Endothelial cell of umbilical vein (primary cell): ENCODE measurements around the gene DBNDD2. TPM values are rescaled to one million over a fixed set of nuclear protein-coding genes. Genes with fewer than 3 reads are reported as not detected.

Source experiments
- BruUV-seq: library from RNA; stranded (reverse); fragments of 400-500 nt; replicated peaks from 2 replicates; lab custom pipeline; 2021; lab: Mats Ljungman, UMichigan
- CTCF ChIA-PET: fragments of 300-600, 350-600 bp; sonication (Branson Sonifier 250); formaldehyde crosslinking; loops from one replicate; lab custom pipeline; 2021; ENCODE audit warnings: antibody characterized with exemption, inconsistent platforms; lab: Charles Lee
- POLR2A ChIA-PET: fragments of 300-600, 350-600 bp; sonication (Branson Sonifier 250); formaldehyde crosslinking; loops from one replicate; lab custom pipeline; 2021; ENCODE audit warnings: antibody characterized with exemption, inconsistent platforms; lab: Charles Lee
- DNase-seq: peaks from one replicate; pipeline ENCODE4 v3.0.0-alpha.2; 2011; ENCODE audit warnings: low read depth, low spot score
- FAIRE-seq: peaks from 2 replicates; lab custom pipeline; 2011; peaks lifted over from hg19 to GRCh38; lab: Jason Lieb, UNC
- H2AFZ ChIP-seq: 2 replicates; pipeline ENCODE4 v1.6.0; 2012; ENCODE audit warnings: low read depth, low read length, control low read depth, inconsistent platforms
- H3K27ac ChIP-seq: 2 replicates; pipeline ENCODE4 v1.5.1; 2011; ENCODE audit warnings: low read depth, mild to moderate bottlenecking, control low read depth, low read length, moderate library complexity; ENCODE audit not compliant: insufficient read depth
- H3K27me3 ChIP-seq, 2 experiments: 2 replicates each; pipeline versions ENCODE4 v1.6.0 to v1.6.1; 2011; ENCODE audit warnings: low read length in 2 of 2, mixed read lengths in 1 of 2; ENCODE audit not compliant: control insufficient read depth in 2 of 2, insufficient read depth in 2 of 2
- H3K36me3 ChIP-seq, 2 experiments: 2 replicates in 1 of 2; 3 replicates in 1 of 2; pipeline ENCODE4 v1.5.1; 2011; ENCODE audit warnings: low read length in 2 of 2, mild to moderate bottlenecking in 1 of 2, moderate library complexity in 1 of 2; ENCODE audit not compliant: control insufficient read depth in 2 of 2, insufficient read depth in 2 of 2; ENCODE audit errors: extremely low read depth in 1 of 2
- H3K4me1 ChIP-seq: 3 replicates; pipeline ENCODE4 v1.5.1; 2011; ENCODE audit warnings: mild to moderate bottlenecking, low read length; ENCODE audit not compliant: control insufficient read depth, insufficient read depth; ENCODE audit errors: extremely low read depth
- H3K4me2 ChIP-seq: 2 replicates; pipeline ENCODE4 v1.6.1; 2011; ENCODE audit warnings: low read length, control low read depth, mixed read lengths; ENCODE audit not compliant: insufficient read depth
- H3K4me3 ChIP-seq, 3 experiments: fragments of 200-600 bp in 1 of 3; sonication (generic), shearing (Covaris generic) in 1 of 3; replicated peaks in 1 of 3; 2 replicates each; pipeline ENCODE4 v1.5.1; 2011 to 2016; ENCODE audit warnings: control low read depth in 3 of 3, low read length in 3 of 3, mild to moderate bottlenecking in 2 of 3, inconsistent platforms in 1 of 3, low read depth in 1 of 3, moderate library complexity in 1 of 3; ENCODE audit not compliant: insufficient read depth in 1 of 3
- H3K79me2 ChIP-seq: 2 replicates; pipeline ENCODE4 v1.6.0; 2012; ENCODE audit warnings: low read length, inconsistent platforms; ENCODE audit not compliant: control insufficient read depth, insufficient read depth
- H3K9ac ChIP-seq: replicated peaks from 2 replicates; pipeline ENCODE3; 2011; ENCODE audit warnings: low read length, control low read depth; ENCODE audit not compliant: insufficient read depth; ENCODE audit errors: extremely low read depth
- H3K9me1 ChIP-seq: replicated peaks from 3 replicates; pipeline ENCODE4 v1.6.0; 2011; ENCODE audit warnings: mild to moderate bottlenecking, low read length; ENCODE audit not compliant: control insufficient read depth, insufficient read depth; ENCODE audit errors: extremely low read depth
- H3K9me3 ChIP-seq: replicated peaks from 2 replicates; pipeline ENCODE4 v1.5.1; 2012; ENCODE audit warnings: low read length, inconsistent platforms; ENCODE audit not compliant: control insufficient read depth, insufficient read depth
- H4K20me1 ChIP-seq: replicated peaks from 2 replicates; pipeline ENCODE3; 2011; ENCODE audit warnings: mild to moderate bottlenecking, low read length; ENCODE audit not compliant: control insufficient read depth, insufficient read depth; ENCODE audit errors: extremely low read depth
- EZH2 ChIP-seq: IDR thresholded peaks from 2 replicates; pipeline ENCODE4 v1.6.1; 2012; ENCODE audit warnings: borderline replicate concordance, low read depth, mild to moderate bottlenecking, moderate library complexity, low read length, inconsistent platforms; ENCODE audit not compliant: severe bottlenecking
- FOS ChIP-seq: IDR thresholded peaks from 2 replicates; pipeline ENCODE4 v1.6.1; 2011; ENCODE audit warnings: mild to moderate bottlenecking, low read length, moderate library complexity, borderline replicate concordance; ENCODE audit not compliant: insufficient read depth
- GATA2 ChIP-seq: IDR thresholded peaks from 2 replicates; pipeline ENCODE4 v1.7.0; 2011; ENCODE audit warnings: low read depth, mild to moderate bottlenecking, moderate library complexity, mixed read lengths, low read length; ENCODE audit not compliant: insufficient read length, insufficient read depth
- JUN ChIP-seq: IDR thresholded peaks from 2 replicates; pipeline ENCODE4 v1.6.1; 2011; ENCODE audit warnings: borderline replicate concordance, low read depth; ENCODE audit not compliant: insufficient read length, insufficient read depth
- MYC ChIP-seq: IDR thresholded peaks from one replicate; pipeline ENCODE4 v1.6.1; 2011; ENCODE audit warnings: mild to moderate bottlenecking, low read depth, low read length
- POLR2A ChIP-seq: IDR thresholded peaks from 2 replicates; pipeline ENCODE4 v1.6.1; 2012; ENCODE audit warnings: low read depth, mild to moderate bottlenecking, control low read depth, low read length
- POLR2AphosphoS5 ChIP-seq: IDR thresholded peaks from 2 replicates; pipeline ENCODE4 v1.6.1; 2012; ENCODE audit warnings: low read depth, mild to moderate bottlenecking, control low read depth, low read length, moderate library complexity; ENCODE audit not compliant: insufficient read depth
- dilution Hi-C: fragments of 300-500 bp; cut with MboI; formaldehyde crosslinking; loops from one replicate; pipeline ENCODE4 v1.15.0; 2019; ENCODE audit warnings: low sequenced_read_pairs; ENCODE audit not compliant: extremely low pct_ligation_motif_present
- intact Hi-C: fragments of 100-400 bp; cut with micrococcal nuclease; formaldehyde crosslinking; loops from one replicate; pipeline ENCODE4 v1.10.0; 2022
- polyA plus RNA-seq, 4 experiments: library from polyadenylated mRNA; depleted of rRNA in 3 of 4; stranded (reverse) in 3 of 4; unstranded in 1 of 4; fragments of >200 nt; gene quantifications; 2 replicates each; pipeline versions ENCODE4 v1.2.1 to v1.2.3, GENCODE V29; 2011 to 2012; ENCODE audit warnings: missing spikeins in 1 of 4
- total RNA-seq: library from RNA; stranded (reverse); gene quantifications from 2 replicates; pipeline ENCODE4 v1.2.3, GENCODE V29; 2021
- TF ChIP-seq, protein P1 (sequence below): IDR thresholded peaks from 2 replicates; pipeline ENCODE4 v1.6.1; 2011; ENCODE audit not compliant: insufficient read depth, insufficient read length
- TF ChIP-seq, protein P2 (sequence below), 2 donors: IDR thresholded peaks; 1 replicate in 1 of 2; 2 replicates in 1 of 2; pipeline ENCODE4 v1.5.1; 2011; ENCODE audit warnings: low read length in 2 of 2, mild to moderate bottlenecking in 2 of 2, moderate library complexity in 2 of 2, control low read depth in 1 of 2, inconsistent platforms in 1 of 2, low read depth in 1 of 2; ENCODE audit not compliant: insufficient read depth in 1 of 2; ENCODE audit errors: extremely low read depth in 1 of 2

Gene DBNDD2
- total and polyA plus RNA-seq, 2 donors (not counting 3 experiments of a cell fraction or from before 2014, with no cell fraction given): 15.6 to 27.9 TPM

DNA sequence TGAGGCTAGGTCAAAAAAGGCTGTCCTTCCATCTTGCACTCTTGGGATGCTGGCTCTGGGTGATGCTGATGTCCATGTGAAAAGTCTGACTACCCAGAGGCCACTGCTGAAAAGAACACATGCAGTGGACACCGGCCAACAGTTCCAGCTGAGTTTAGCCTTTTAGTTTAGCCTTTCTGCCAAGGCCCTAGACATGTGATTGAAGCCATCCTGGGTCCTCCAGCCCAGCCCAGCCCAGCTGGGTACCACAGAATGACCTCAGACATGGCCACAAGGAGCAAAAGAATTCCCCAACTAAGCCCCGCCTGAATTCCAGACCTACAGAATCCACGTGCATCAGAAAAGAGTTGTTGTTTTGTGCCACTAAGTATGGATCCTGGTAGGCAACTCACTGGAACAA lies 25.2 kb downstream of the DBNDD2 start:
- no peak overlapping the region for H3K9ac ChIP-seq
- H3K36me3 ChIP-seq: no peaks in the 10 kb centered on the region
- no peak for FAIRE-seq
- H3K4me1 ChIP-seq: peaks cover 6% of the 10 kb centered on the region
- BruUV-seq: no TSS peak
- no peaks in the 10 kb centered on the region for H3K9me1 ChIP-seq
- TF ChIP-seq POLR2A: no peak
- TF ChIP-seq, protein P1, sequence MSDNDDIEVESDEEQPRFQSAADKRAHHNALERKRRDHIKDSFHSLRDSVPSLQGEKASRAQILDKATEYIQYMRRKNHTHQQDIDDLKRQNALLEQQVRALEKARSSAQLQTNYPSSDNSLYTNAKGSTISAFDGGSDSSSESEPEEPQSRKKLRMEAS: no peak
- no peaks in the 10 kb centered on the region for H3K9me3 ChIP-seq
- no peak overlapping the region for H3K4me3 ChIP-seq
- no peak overlapping the region for H3K27ac ChIP-seq
- H3K4me2 ChIP-seq: no peak overlapping the region
- H2AFZ ChIP-seq: no peak overlapping the region
- intact Hi-C loops (no loop called here), dilution Hi-C loops (no loop called here)
- no peaks in the 10 kb centered on the region for H3K27me3 ChIP-seq
- H4K20me1 ChIP-seq: no peaks in the 10 kb centered on the region
- POLR2A ChIA-PET: no interaction called here
- no peak for DNase-seq
- CTCF ChIA-PET: interaction anchor here (12.5 kb wide), 1 partner anchor 60 kb away, joined by 416 read pairs; no protein-coding TSS in a partner anchor
- no peaks in the 10 kb centered on the region for H3K79me2 ChIP-seq

DNA sequence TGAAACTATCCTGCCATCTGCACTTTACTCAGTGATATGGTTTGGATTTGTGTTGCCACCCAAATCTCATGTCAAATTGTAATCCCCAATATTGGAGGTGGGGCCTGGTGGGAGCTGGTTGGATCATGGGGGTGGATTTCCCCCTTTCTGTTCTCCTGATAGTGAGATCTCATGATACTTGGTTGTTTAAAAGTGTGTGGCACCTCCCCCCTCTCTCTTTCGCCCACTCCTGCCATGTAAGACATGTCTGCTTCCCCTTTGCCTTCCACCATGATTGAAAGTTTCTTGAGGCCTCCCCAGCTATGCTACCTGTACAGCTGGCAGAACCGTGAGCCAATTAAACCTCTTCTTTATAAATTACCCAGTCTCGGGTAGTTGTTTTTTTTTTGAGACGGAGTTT lies 25.9 kb downstream of the DBNDD2 start:
- ChIA-PET CTCF (interaction anchor here (0.7 to 12.5 kb wide), 3 partner anchors 15 to 112 kb away, joined by 3 to 416 read pairs (median 389); no protein-coding TSS in a partner anchor), POLR2A (interaction anchor here (0.7 kb wide), 1 partner anchor 74 kb away, joined by 3 read pairs; no protein-coding TSS in a partner anchor)
- TF ChIP-seq EZH2: no peak
- no peak for TF ChIP-seq MYC
- TF ChIP-seq FOS: no peak
- TF ChIP-seq, protein P1: no peak
- no peak for TF ChIP-seq POLR2A
- TF ChIP-seq, protein P2, sequence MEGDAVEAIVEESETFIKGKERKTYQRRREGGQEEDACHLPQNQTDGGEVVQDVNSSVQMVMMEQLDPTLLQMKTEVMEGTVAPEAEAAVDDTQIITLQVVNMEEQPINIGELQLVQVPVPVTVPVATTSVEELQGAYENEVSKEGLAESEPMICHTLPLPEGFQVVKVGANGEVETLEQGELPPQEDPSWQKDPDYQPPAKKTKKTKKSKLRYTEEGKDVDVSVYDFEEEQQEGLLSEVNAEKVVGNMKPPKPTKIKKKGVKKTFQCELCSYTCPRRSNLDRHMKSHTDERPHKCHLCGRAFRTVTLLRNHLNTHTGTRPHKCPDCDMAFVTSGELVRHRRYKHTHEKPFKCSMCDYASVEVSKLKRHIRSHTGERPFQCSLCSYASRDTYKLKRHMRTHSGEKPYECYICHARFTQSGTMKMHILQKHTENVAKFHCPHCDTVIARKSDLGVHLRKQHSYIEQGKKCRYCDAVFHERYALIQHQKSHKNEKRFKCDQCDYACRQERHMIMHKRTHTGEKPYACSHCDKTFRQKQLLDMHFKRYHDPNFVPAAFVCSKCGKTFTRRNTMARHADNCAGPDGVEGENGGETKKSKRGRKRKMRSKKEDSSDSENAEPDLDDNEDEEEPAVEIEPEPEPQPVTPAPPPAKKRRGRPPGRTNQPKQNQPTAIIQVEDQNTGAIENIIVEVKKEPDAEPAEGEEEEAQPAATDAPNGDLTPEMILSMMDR (IDR thresholded peaks at IDR 0.05; ENCODE audit: extremely low read depth in 1 of 2, insufficient read depth in 1 of 2, low read depth in 1 of 2, low read length in 2 of 2): no peak
- TF ChIP-seq JUN: no peak
- no peak for TF ChIP-seq GATA2
- TF ChIP-seq POLR2AphosphoS5: no peak
- H3K4me2 ChIP-seq: no peak overlapping the region
- DNase-seq (no peak), FAIRE-seq (no peak)
- H2AFZ ChIP-seq: no peak overlapping the region
- no peak overlapping the region for H3K4me3 ChIP-seq
- no peak overlapping the region for H3K9ac ChIP-seq
- peaks cover 6% of the 10 kb centered on the region for H3K4me1 ChIP-seq
- intact Hi-C loops: no loop called here
- H3K36me3 ChIP-seq: no peaks in the 10 kb centered on the region
- H3K27me3 ChIP-seq: no peaks in the 10 kb centered on the region
- H3K9me1 ChIP-seq: no peaks in the 10 kb centered on the region
- H3K79me2 ChIP-seq: no peaks in the 10 kb centered on the region
- no TSS peak for BruUV-seq
- no peak overlapping the region for H3K27ac ChIP-seq
- H4K20me1 ChIP-seq: no peaks in the 10 kb centered on the region
- H3K9me3 ChIP-seq: no peaks in the 10 kb centered on the region
- dilution Hi-C loops: no loop called here
